ENCODE data around the gene PDIA3.
"Not testable (repeated sequence)": the region's sequence is repeated elsewhere in the genome, so short reads cannot be mapped to it uniquely, and the experiment has no call there.

PDIA3 gene

DNA sequence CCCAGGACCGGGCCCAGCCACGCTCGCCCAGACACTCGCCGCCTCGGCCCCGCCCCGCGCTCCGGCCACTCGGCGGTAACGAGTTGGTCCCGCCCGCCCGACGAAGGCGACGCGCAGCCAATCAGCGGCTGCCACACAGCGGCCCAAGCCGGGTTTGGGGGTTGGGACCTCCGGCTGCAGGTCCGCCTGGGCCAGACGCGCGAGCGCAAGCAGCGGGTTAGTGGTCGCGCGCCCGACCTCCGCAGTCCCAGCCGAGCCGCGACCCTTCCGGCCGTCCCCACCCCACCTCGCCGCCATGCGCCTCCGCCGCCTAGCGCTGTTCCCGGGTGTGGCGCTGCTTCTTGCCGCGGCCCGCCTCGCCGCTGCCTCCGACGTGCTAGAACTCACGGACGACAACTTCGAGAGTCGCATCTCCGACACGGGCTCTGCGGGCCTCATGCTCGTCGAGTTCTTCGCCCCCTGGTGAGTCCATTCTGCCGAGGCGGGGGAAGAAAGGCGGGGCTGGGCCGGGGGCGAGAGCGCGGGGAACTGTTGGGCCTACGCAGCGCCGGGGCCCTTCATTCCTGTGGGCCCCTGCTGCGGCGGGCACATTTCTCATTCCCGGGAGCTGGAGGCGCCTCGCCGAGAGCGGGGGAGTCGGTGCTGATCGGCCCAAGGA is at the start of gene PDIA3:
PDIA3 (plus strand) TSS at position 194 of the 658 bp plus-strand sequence; CDS start at position 296, 102 bp downstream.
- Histone ChIP-seq H3K4me1 (ENCODE audit: control insufficient read depth, insufficient read depth, low read length) (peaks cover 11% of the 10 kb centered on the region), H3K9ac (ENCODE audit: low read length) (peak within 1 kb of the TSS; percentile 93), H3K4me3 (ENCODE audit: low read length) (peak within 1 kb of the TSS; percentile 71)
- H3K36me3 ChIP-seq (ENCODE audit: control insufficient read depth, insufficient read depth, low read length); H3K27me3 ChIP-seq (ENCODE audit: control insufficient read depth, insufficient read depth, low read length); H3K9me3 ChIP-seq (ENCODE audit: control insufficient read depth, low read length): not testable (repeated sequence)

DNA sequence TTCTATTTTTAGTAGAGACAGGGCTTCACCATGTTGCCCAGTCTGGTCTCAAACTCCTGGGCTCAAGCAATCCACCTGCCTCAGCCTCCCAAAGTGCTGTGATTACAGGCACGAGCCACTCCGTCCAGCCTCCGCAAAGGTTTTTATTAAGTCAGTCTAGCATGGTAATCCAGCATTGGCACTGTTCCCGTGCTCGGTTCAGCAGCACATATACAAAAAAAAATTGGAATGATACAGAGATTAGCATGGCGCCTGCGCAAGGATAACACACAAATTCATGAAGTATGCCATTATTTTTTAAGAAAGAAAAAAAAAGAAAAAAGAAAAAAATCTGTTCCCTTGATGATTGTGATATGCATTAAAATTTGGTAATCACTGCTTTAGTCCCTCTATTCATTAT is 44.1 kb upstream of the PDIA3 start:
- Histone ChIP-seq H3K36me3 (ENCODE audit: control insufficient read depth, insufficient read depth, low read length) (no peaks in the 10 kb centered on the region), H3K4me1 (ENCODE audit: control insufficient read depth, insufficient read depth, low read length) (no peaks in the 10 kb centered on the region), H3K27me3 (ENCODE audit: control insufficient read depth, insufficient read depth, low read length) (no peaks in the 10 kb centered on the region), H3K9ac (ENCODE audit: low read length) (no peak overlapping the region), H3K4me3 (ENCODE audit: low read length) (no peak overlapping the region), H3K9me3 (ENCODE audit: control insufficient read depth, low read length) (no peaks in the 10 kb centered on the region)

DNA sequence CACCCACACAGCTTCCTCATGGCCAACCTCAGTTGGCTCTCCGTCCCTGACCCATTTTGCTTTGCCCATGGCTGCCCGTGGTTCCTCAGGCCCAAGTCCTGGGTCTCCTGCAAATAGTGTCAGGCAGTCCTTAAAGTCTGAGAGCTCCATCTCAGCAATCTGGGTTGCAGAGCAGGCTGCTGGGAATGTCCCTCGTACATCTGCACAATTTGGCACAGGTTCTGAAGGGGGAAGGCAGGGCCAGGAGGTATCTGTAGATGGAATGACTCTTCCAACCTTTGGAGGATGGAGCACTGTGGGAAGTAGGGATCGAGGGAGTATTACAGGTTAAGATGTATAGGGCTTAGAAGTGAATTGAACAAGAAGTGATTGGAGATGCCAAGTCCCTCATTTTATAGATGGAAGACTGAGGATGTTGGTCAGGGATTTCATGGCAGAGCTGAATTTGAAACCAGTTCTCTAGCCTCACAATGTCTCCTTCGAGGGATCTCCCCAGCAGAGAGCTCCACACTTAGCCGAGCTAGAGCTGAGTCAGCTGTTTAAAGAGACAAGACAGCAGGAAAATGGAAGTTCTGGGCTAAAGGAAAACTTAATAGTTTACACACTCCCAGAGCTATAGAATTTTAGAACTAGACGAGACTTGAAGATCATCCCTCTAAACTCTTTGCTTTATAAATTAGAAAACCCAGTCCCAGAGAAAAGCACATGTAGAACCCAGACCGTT is 43.4 kb upstream of the PDIA3 start:
- Histone ChIP-seq H3K4me1 (ENCODE audit: control insufficient read depth, insufficient read depth, low read length) (no peaks in the 10 kb centered on the region), H3K27me3 (ENCODE audit: control insufficient read depth, insufficient read depth, low read length) (no peaks in the 10 kb centered on the region), H3K4me3 (ENCODE audit: low read length) (no peak overlapping the region), H3K9ac (ENCODE audit: low read length) (no peak overlapping the region), H3K9me3 (ENCODE audit: control insufficient read depth, low read length) (no peaks in the 10 kb centered on the region), H3K36me3 (ENCODE audit: control insufficient read depth, insufficient read depth, low read length) (no peaks in the 10 kb centered on the region)

DNA sequence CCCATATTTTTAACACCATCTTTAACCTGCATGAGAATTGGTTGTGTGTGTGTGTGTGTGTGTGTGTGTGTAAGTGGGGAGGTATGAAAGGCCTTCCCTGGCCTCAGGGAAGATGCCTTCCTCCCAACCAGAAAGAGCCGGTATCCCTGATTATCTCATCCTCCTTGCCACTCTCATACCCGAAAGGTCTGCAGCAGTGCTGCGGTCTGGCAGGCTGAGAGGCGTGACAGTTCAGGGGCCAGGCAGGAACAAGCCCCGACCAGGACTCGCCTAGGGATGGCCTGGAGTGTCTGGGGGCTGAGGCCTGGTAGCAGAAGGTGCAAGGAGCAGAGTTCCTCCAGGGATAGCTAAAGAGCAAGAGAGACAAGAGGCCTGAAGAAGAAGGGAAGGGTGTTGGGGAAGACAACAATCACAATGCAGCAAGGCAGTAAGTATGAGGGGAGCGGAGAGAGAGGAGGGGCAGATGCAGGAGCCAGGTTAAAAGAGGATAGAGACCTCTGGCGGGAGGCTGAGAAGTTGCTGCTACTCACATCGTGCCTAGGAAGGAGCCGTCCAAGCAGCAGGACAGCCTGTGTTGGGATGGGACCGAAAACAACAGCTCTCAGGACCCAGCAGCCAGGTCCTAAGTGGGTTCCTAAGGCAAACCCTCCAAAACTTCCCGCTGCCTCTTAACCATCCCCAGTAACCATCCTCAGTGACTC is 35.7 kb upstream of the PDIA3 start:
- not testable (repeated sequence) for H3K4me3 ChIP-seq (ENCODE audit: low read length); H3K27me3 ChIP-seq (ENCODE audit: control insufficient read depth, insufficient read depth, low read length); H3K9ac ChIP-seq (ENCODE audit: low read length); H3K4me1 ChIP-seq (ENCODE audit: control insufficient read depth, insufficient read depth, low read length); H3K36me3 ChIP-seq (ENCODE audit: control insufficient read depth, insufficient read depth, low read length); H3K9me3 ChIP-seq (ENCODE audit: control insufficient read depth, low read length)

DNA sequence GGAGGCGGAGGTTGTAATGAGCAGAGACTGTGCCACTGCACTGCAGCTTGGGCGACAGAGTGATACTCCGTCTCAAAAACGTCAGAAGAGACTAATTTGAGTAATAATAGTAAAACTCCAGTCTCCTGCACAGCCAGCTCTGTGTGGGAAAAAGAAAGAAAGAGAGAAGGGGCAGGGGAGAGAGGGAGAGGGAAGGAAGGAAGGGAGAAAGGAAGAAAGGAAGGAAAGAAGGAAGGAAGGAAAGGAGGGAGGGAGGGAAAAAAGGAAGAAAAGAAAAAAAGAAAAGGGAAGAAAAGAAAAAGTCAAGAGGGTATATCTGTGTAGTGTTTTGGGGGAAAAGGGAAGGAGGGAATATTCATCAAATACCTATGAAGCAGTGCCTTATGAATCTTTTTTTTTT is 23.1 kb upstream of the PDIA3 start:
- H3K4me3 ChIP-seq (ENCODE audit: low read length) = no peak overlapping the region
- H3K9ac ChIP-seq (ENCODE audit: low read length) = no peak overlapping the region
- no peaks in the 10 kb centered on the region for H3K4me1 ChIP-seq (ENCODE audit: control insufficient read depth, insufficient read depth, low read length)
- no peaks in the 10 kb centered on the region for H3K36me3 ChIP-seq (ENCODE audit: control insufficient read depth, insufficient read depth, low read length)
- no peaks in the 10 kb centered on the region for H3K9me3 ChIP-seq (ENCODE audit: control insufficient read depth, low read length)
- no peaks in the 10 kb centered on the region for H3K27me3 ChIP-seq (ENCODE audit: control insufficient read depth, insufficient read depth, low read length)

DNA sequence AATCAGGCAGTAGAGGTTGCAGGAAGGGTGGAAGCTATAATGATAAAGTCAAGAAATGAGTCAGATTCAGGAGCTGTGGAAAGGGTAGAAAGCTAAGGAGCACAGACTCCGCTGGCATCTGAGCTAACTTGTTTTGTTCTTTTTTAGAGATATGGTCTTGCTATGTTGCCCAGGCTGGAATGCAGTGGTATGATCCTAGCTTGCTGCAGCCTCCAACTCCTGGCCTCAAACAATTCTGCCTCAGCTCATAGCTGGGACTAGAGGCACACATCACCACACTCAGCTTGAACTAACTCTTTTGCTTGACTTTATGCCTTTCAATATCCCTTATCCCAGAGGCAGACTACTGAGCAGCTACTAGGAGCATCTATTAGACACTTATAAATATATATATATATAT is 19.9 kb upstream of the PDIA3 start:
- not testable (repeated sequence) for H3K4me3 ChIP-seq (ENCODE audit: low read length); H3K9ac ChIP-seq (ENCODE audit: low read length); H3K4me1 ChIP-seq (ENCODE audit: control insufficient read depth, insufficient read depth, low read length); H3K9me3 ChIP-seq (ENCODE audit: control insufficient read depth, low read length); H3K36me3 ChIP-seq (ENCODE audit: control insufficient read depth, insufficient read depth, low read length); H3K27me3 ChIP-seq (ENCODE audit: control insufficient read depth, insufficient read depth, low read length)

DNA sequence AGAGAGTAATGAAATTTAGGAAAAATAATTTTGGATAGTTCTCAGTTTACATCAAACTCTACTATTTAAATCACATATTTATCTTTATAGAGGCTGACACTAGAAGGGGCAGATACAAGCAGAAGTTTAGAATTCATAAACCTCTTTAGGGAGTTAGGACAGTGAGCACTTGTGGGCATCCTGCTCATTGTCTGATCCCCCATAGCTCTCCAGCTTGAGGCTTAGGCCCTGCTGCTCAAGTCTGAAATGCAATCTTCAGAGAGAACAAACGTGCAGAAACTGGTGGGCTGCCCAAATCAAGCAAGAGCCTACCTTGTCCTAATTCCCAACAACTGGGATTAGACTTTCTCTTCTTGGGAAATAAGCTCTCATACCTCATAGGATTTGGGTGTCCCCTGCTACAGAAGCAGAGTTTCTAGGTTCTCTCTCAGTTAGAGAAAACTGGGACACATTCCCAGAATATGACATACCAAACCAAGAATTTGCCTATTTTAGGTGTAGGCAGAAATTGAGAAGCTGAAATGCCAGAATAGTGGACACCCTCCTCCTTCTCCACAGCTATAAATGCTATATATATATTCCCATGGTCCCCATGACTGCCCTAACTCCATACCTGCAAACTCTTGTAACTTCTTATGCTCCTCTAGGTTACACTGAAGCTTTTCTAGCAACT is 18.0 kb upstream of the PDIA3 start:
- H3K9me3 ChIP-seq (ENCODE audit: control insufficient read depth, low read length); H3K4me1 ChIP-seq (ENCODE audit: control insufficient read depth, insufficient read depth, low read length); H3K9ac ChIP-seq (ENCODE audit: low read length); H3K36me3 ChIP-seq (ENCODE audit: control insufficient read depth, insufficient read depth, low read length); H3K27me3 ChIP-seq (ENCODE audit: control insufficient read depth, insufficient read depth, low read length); H3K4me3 ChIP-seq (ENCODE audit: low read length): not testable (repeated sequence)

DNA sequence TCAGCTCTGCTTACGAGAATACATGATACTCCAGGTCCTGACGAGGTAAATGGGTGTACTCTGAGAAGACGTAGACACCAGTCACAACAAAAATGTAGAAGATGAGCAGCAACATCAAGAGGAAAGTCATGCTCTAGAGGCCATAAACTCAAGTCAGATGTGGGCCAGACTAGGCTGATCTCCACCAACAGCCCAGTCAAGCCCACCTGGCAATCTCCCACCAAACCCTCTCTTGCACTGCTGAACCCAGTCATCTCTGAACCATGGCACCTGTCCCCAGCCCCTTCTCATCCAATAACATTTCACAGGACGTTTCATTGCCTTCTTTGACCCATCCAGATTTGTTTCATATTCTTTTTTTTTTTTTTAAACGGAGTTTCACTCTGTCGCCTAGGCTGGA is 10.8 kb upstream of the PDIA3 start:
- H3K4me1 ChIP-seq (ENCODE audit: control insufficient read depth, insufficient read depth, low read length) = no peaks in the 10 kb centered on the region
- no peaks in the 10 kb centered on the region for H3K36me3 ChIP-seq (ENCODE audit: control insufficient read depth, insufficient read depth, low read length)
- H3K9me3 ChIP-seq (ENCODE audit: control insufficient read depth, low read length) = no peaks in the 10 kb centered on the region
- no peak overlapping the region for H3K9ac ChIP-seq (ENCODE audit: low read length)
- H3K27me3 ChIP-seq (ENCODE audit: control insufficient read depth, insufficient read depth, low read length) = no peaks in the 10 kb centered on the region
- H3K4me3 ChIP-seq (ENCODE audit: low read length) = no peak overlapping the region

DNA sequence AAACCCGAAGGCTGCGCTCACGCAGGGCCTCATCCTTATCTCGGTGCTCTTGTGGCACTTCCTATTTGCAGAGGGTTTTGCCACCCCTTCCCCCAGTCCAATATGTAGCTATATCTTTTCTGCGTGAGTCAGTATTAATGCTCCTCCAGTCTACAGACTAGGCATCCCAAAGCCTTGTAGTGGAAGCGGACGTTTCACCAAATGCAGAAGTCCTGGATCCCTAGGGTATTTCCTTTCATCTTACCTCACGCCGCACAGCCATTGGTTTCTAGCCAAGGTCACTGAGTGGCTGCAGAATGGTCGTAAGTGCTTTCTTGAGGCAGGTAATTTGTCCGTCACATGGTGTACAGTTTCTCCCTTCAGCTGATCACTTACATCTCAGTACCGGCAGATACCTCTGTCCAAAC is 668 bp downstream of the PDIA3 start:
- Histone ChIP-seq H3K4me1 (ENCODE audit: control insufficient read depth, insufficient read depth, low read length) (peaks cover 15% of the 10 kb centered on the region), H3K9ac (ENCODE audit: low read length) (peak overlapping the region; percentile 93)

DNA sequence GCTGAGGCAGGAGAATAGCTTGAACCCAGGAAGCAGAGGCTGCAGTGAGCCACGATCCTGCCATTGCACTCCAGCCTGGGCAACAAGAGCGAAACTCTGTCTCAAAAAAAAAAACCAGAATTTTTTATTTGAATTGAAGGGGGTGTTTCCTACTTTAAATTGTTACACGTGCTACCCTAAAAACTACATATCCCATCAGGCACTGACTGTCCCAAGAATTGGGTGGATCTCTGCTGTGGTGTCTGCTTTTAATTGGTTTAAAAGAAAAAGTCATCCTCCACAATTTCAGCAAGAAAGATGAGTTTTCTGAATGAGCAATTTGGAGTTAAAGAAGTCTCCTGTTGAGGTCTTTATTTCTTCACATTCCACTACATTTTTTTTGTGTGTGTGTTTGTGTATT is 2.1 kb downstream of the PDIA3 start:
- Histone ChIP-seq H3K36me3 (ENCODE audit: control insufficient read depth, insufficient read depth, low read length) (no peaks in the 10 kb centered on the region), H3K27me3 (ENCODE audit: control insufficient read depth, insufficient read depth, low read length) (no peaks in the 10 kb centered on the region), H3K4me1 (ENCODE audit: control insufficient read depth, insufficient read depth, low read length) (peaks cover 15% of the 10 kb centered on the region), H3K4me3 (ENCODE audit: low read length) (peak overlapping the region; percentile 1), H3K9me3 (ENCODE audit: control insufficient read depth, low read length) (no peaks in the 10 kb centered on the region), H3K9ac (ENCODE audit: low read length) (no peak overlapping the region)

More for the DNA sequence above, 668 bp downstream of the PDIA3 start:
- H3K36me3 ChIP-seq (ENCODE audit: control insufficient read depth, insufficient read depth, low read length); H3K9me3 ChIP-seq (ENCODE audit: control insufficient read depth, low read length); H3K27me3 ChIP-seq (ENCODE audit: control insufficient read depth, insufficient read depth, low read length): not testable (repeated sequence)
- H3K4me3 ChIP-seq (ENCODE audit: low read length) = peak overlapping the region; percentile 71

DNA sequence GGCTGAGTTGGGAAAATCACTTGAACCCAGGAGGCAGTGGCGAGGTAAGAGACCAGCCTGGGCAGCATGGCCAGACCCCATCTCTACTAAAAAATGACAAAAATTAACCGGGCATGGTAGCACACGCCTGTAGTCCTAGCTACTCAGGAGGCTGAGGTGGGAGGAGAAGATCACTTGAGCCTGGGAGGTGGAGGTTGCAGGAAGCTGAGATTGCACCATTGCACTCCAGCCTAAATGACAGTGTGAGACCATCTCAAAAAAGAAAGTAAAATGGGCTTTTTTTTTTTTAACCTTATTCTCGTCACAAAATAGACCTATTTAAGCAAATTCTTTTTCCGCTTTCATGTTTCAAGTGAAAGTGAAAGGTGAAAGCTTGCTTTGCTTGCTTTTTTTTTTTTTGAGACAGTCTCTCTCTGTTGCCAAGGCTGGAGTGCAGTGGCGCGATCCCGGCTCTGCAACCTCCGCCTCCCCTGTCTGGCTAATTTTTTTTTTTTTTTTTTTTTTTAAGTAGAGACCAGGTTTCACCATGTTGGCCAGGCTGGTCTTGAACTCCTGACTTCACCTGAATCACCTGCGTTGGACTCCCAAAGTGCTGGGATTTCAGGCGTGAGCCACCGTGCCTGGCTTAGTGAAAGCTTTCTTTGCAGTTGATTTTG is 3.6 kb downstream of the PDIA3 start:
- Histone ChIP-seq H3K4me3 (ENCODE audit: low read length) (peak overlapping the region; percentile 12), H3K9me3 (ENCODE audit: control insufficient read depth, low read length) (no peaks in the 10 kb centered on the region), H3K9ac (ENCODE audit: low read length) (peak overlapping the region; percentile 51), H3K27me3 (ENCODE audit: control insufficient read depth, insufficient read depth, low read length) (no peaks in the 10 kb centered on the region), H3K4me1 (ENCODE audit: control insufficient read depth, insufficient read depth, low read length) (peaks cover 15% of the 10 kb centered on the region), H3K36me3 (ENCODE audit: control insufficient read depth, insufficient read depth, low read length) (no peaks in the 10 kb centered on the region)

Measured in mucosa of stomach (tissue), 1 donor.